ENCODE data around the gene IFT43. TPM values are rescaled to one million over a fixed set of nuclear protein-coding genes. Genes with fewer than 3 reads are reported as not detected.

The IFT43 gene
- total and polyA plus RNA-seq, 10 of the 15 experiments (the other 5 are each of a cell fraction or from before 2014, with no cell fraction given), result 8.2 to 24.8 (median 14.0) TPM

DNA sequence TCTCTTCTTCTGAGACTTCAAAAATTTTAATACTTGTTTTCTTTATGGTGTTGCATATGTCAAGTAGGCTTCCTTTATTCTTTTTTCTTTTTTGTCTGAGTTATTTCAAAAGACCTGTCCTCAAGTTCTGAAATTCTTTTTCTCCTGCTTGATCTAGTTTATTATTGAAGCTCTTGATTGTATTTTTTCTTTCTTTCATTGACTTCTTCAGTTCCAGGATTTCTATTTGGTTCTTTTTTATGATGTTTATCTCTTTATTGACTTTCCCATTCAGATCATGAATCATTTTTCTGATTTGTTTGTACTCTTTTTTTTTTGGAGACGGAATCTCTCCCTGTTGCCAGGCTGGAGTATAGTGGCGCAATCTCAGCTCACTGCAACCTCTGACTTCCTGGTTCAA lies 34.1 kb downstream of the IFT43 start (continued):
- TF ChIP-seq, protein P1, sequence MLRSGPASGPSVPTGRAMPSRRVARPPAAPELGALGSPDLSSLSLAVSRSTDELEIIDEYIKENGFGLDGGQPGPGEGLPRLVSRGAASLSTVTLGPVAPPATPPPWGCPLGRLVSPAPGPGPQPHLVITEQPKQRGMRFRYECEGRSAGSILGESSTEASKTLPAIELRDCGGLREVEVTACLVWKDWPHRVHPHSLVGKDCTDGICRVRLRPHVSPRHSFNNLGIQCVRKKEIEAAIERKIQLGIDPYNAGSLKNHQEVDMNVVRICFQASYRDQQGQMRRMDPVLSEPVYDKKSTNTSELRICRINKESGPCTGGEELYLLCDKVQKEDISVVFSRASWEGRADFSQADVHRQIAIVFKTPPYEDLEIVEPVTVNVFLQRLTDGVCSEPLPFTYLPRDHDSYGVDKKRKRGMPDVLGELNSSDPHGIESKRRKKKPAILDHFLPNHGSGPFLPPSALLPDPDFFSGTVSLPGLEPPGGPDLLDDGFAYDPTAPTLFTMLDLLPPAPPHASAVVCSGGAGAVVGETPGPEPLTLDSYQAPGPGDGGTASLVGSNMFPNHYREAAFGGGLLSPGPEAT (IDR thresholded peaks at IDR 0.05; ENCODE audit: low read depth), result no peak
- TF ChIP-seq, protein P2, sequence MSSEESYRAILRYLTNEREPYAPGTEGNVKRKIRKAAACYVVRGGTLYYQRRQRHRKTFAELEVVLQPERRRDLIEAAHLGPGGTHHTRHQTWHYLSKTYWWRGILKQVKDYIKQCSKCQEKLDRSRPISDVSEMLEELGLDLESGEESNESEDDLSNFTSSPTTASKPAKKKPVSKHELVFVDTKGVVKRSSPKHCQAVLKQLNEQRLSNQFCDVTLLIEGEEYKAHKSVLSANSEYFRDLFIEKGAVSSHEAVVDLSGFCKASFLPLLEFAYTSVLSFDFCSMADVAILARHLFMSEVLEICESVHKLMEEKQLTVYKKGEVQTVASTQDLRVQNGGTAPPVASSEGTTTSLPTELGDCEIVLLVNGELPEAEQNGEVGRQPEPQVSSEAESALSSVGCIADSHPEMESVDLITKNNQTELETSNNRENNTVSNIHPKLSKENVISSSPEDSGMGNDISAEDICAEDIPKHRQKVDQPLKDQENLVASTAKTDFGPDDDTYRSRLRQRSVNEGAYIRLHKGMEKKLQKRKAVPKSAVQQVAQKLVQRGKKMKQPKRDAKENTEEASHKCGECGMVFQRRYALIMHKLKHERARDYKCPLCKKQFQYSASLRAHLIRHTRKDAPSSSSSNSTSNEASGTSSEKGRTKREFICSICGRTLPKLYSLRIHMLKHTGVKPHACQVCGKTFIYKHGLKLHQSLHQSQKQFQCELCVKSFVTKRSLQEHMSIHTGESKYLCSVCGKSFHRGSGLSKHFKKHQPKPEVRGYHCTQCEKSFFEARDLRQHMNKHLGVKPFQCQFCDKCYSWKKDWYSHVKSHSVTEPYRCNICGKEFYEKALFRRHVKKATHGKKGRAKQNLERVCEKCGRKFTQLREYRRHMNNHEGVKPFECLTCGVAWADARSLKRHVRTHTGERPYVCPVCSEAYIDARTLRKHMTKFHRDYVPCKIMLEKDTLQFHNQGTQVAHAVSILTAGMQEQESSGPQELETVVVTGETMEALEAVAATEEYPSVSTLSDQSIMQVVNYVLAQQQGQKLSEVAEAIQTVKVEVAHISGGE (CRISPR knock-in tag; IDR thresholded peaks at IDR 0.05), result no peak
- TF ChIP-seq, protein P3, sequence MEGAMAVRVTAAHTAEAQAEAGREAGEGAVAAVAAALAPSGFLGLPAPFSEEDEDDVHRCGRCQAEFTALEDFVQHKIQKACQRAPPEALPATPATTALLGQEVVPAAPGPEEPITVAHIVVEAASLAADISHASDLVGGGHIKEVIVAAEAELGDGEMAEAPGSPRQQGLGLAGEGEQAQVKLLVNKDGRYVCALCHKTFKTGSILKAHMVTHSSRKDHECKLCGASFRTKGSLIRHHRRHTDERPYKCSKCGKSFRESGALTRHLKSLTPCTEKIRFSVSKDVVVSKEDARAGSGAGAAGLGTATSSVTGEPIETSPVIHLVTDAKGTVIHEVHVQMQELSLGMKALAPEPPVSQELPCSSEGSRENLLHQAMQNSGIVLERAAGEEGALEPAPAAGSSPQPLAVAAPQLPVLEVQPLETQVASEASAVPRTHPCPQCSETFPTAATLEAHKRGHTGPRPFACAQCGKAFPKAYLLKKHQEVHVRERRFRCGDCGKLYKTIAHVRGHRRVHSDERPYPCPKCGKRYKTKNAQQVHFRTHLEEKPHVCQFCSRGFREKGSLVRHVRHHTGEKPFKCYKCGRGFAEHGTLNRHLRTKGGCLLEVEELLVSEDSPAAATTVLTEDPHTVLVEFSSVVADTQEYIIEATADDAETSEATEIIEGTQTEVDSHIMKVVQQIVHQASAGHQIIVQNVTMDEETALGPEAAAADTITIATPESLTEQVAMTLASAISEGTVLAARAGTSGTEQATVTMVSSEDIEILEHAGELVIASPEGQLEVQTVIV (IDR thresholded peaks at IDR 0.05; ENCODE audit: borderline replicate concordance, partially characterized antibody), result no peak
- TF ChIP-seq CHD4 (IDR thresholded peaks at IDR 0.05) (no peak), YBX1 (IDR thresholded peaks at IDR 0.05) (no peak), ZNF24 (IDR thresholded peaks at IDR 0.05) (no peak), SIN3A (IDR thresholded peaks at IDR 0.05; ENCODE audit: low read depth, low read length) (no peak), ZBED1 (IDR thresholded peaks at IDR 0.05; ENCODE audit: borderline replicate concordance) (no peak), NFYB (IDR thresholded peaks at IDR 0.05; ENCODE audit: insufficient read depth, low read depth, low read length) (no peak), CREM (IDR thresholded peaks at IDR 0.05; ENCODE audit: low read depth) (no peak), ZZZ3 (IDR thresholded peaks at IDR 0.05; ENCODE audit: control insufficient read depth, insufficient read length, low read depth) (no peak)
